ENCODE results near the gene TNFRSF9.

GRCh38 chr1:7921796-7922195, 18.8 kb downstream of the TNFRSF9 start:
- TF ChIP-seq, protein P1, sequence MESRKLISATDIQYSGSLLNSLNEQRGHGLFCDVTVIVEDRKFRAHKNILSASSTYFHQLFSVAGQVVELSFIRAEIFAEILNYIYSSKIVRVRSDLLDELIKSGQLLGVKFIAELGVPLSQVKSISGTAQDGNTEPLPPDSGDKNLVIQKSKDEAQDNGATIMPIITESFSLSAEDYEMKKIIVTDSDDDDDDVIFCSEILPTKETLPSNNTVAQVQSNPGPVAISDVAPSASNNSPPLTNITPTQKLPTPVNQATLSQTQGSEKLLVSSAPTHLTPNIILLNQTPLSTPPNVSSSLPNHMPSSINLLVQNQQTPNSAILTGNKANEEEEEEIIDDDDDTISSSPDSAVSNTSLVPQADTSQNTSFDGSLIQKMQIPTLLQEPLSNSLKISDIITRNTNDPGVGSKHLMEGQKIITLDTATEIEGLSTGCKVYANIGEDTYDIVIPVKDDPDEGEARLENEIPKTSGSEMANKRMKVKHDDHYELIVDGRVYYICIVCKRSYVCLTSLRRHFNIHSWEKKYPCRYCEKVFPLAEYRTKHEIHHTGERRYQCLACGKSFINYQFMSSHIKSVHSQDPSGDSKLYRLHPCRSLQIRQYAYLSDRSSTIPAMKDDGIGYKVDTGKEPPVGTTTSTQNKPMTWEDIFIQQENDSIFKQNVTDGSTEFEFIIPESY (IDR thresholded peaks at IDR 0.05; ENCODE audit: borderline replicate concordance, low read depth), result no peak
- TF ChIP-seq, protein P2, sequence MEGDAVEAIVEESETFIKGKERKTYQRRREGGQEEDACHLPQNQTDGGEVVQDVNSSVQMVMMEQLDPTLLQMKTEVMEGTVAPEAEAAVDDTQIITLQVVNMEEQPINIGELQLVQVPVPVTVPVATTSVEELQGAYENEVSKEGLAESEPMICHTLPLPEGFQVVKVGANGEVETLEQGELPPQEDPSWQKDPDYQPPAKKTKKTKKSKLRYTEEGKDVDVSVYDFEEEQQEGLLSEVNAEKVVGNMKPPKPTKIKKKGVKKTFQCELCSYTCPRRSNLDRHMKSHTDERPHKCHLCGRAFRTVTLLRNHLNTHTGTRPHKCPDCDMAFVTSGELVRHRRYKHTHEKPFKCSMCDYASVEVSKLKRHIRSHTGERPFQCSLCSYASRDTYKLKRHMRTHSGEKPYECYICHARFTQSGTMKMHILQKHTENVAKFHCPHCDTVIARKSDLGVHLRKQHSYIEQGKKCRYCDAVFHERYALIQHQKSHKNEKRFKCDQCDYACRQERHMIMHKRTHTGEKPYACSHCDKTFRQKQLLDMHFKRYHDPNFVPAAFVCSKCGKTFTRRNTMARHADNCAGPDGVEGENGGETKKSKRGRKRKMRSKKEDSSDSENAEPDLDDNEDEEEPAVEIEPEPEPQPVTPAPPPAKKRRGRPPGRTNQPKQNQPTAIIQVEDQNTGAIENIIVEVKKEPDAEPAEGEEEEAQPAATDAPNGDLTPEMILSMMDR (IDR thresholded peaks at IDR 0.05), result no peak
- TF ChIP-seq FOXM1 (IDR thresholded peaks at IDR 0.05; ENCODE audit: low read depth) (no peak), EZH2phosphoT487 (IDR thresholded peaks at IDR 0.05; ENCODE audit: borderline replicate concordance, low read depth) (no peak), FOXJ3 (CRISPR knock-in tag; IDR thresholded peaks at IDR 0.05) (no peak), FOSL2 (IDR thresholded peaks at IDR 0.05; ENCODE audit: borderline replicate concordance, low read depth) (no peak), REST (IDR thresholded peaks at IDR 0.05; ENCODE audit: low read depth, low read length) (no peak)
